A673 (cell line): ENCODE data around the gene KRT31. TPM values are rescaled to one million over a fixed set of nuclear protein-coding genes. Genes with fewer than 3 reads are reported as not detected.

Source experiments
- BruUV-seq: library from RNA; stranded (reverse); fragments of 400-500 nt; replicated peaks from 2 replicates; lab custom pipeline; 2021; lab: Mats Ljungman, UMichigan
- CTCF ChIA-PET: fragments of 300-600 bp; sonication (Branson Sonifier 250); formaldehyde crosslinking; loops from one replicate; lab custom pipeline; 2022; ENCODE audit warnings: antibody characterized with exemption; lab: Charles Lee
- POLR2A ChIA-PET: fragments of 300-600 bp; sonication (Branson Sonifier 250); formaldehyde crosslinking; loops from one replicate; lab custom pipeline; 2022; ENCODE audit warnings: antibody characterized with exemption; ENCODE audit not compliant: low non-redundant PET; lab: Charles Lee
- DNase-seq: peaks from one replicate; pipeline ENCODE4 v3.0.0-alpha.2; 2015; ENCODE audit warnings: low spot score
- H3K27ac ChIP-seq: fragments of 200-600 bp; sonication (generic); 2 replicates; pipeline ENCODE4 v1.5.1; 2016; ENCODE audit warnings: mixed run types, low read depth, mild to moderate bottlenecking, mixed read lengths, antibody characterized with exemption, low read length; ENCODE audit not compliant: poor library complexity, severe bottlenecking
- H3K27me3 ChIP-seq: fragments of 200-600 bp; sonication (generic); replicated peaks from 2 replicates; pipeline ENCODE4 v1.6.1; 2017; ENCODE audit warnings: mixed run types, low read depth, mild to moderate bottlenecking, mixed read lengths, antibody characterized with exemption, low read length; ENCODE audit not compliant: insufficient read depth, poor library complexity
- H3K36me3 ChIP-seq: fragments of 200-600 bp; sonication (generic); 2 replicates; pipeline ENCODE4 v1.6.1; 2016; ENCODE audit warnings: mixed run types, mild to moderate bottlenecking, mixed read lengths, antibody characterized with exemption, low read length; ENCODE audit not compliant: insufficient read depth, poor library complexity, severe bottlenecking
- H3K4me1 ChIP-seq: fragments of 200-600 bp; sonication (generic); 2 replicates; pipeline ENCODE4 v1.6.1; 2017; ENCODE audit warnings: mixed run types, mild to moderate bottlenecking, mixed read lengths, antibody characterized with exemption, low read length; ENCODE audit not compliant: insufficient read depth, poor library complexity, severe bottlenecking
- H3K4me3 ChIP-seq: fragments of 200-600 bp; sonication (generic); 2 replicates; pipeline ENCODE4 v1.5.1; 2016; ENCODE audit warnings: low read depth, mixed run types, mild to moderate bottlenecking, mixed read lengths, low read length; ENCODE audit not compliant: poor library complexity, severe bottlenecking
- H3K9me3 ChIP-seq: fragments of 200-600 bp; sonication (generic); 2 replicates; pipeline ENCODE4 v1.6.1; 2016; ENCODE audit warnings: mixed run types, low read depth, mild to moderate bottlenecking, mixed read lengths, antibody characterized with exemption, low read length; ENCODE audit not compliant: poor library complexity, severe bottlenecking
- EZH2 ChIP-seq: fragments of 200-600 bp; sonication (generic); IDR thresholded peaks from 2 replicates; pipeline ENCODE4 v1.6.1; 2017; ENCODE audit warnings: borderline replicate concordance, low read depth, mild to moderate bottlenecking, mixed read lengths, antibody characterized with exemption, low read length; ENCODE audit not compliant: poor library complexity, severe bottlenecking
- intact Hi-C: fragments of 100-400 bp; cut with micrococcal nuclease; formaldehyde crosslinking; loops from one replicate; pipeline ENCODE4 v1.10.0; 2022; ENCODE audit not compliant: unreplicated experiment
- total RNA-seq: library from RNA; stranded (reverse); gene quantifications from 2 replicates; pipeline ENCODE4 v1.2.3, GENCODE V29; 2021
- TF ChIP-seq, protein P1 (sequence below): fragments of 300-800, 200-600 bp; sonication (generic); conservative IDR thresholded peaks from 2 replicates; pipeline ENCODE4 v1.5.1; 2017; ENCODE audit warnings: low read depth, mild to moderate bottlenecking, antibody characterized with exemption, low read length, moderate library complexity, mixed read lengths

The KRT31 gene
- total RNA-seq, 1 experiment from 2014 or later, result not detected

DNA sequence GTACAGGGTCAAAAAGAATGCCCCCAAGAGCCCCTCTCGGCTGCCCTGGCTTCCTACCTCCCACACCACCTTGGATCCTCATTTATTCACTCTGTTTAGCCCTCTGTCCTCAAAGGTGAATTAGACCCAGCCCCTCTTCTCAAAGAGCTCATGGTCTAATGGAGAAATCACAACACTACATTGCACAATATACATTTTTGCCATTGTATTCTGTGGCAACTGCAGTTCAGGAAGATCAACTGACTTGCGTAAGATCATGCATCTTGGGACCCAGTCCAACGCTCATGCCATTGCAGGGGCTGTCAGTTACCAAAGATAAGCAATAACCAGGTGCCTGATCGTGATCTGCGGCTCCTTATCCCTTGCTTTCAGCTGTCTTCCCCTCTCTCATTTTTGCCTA is 42.0 kb upstream of the KRT31 start:
- Histone ChIP-seq H3K4me1 (no peaks in the 10 kb centered on the region), H3K36me3 (no peaks in the 10 kb centered on the region), H3K9me3 (no peaks in the 10 kb centered on the region), H3K27ac (no peak overlapping the region), H3K4me3 (no peak overlapping the region), H3K27me3 (no peaks in the 10 kb centered on the region)
- DNase-seq, result no peak
- TF ChIP-seq, protein P1, sequence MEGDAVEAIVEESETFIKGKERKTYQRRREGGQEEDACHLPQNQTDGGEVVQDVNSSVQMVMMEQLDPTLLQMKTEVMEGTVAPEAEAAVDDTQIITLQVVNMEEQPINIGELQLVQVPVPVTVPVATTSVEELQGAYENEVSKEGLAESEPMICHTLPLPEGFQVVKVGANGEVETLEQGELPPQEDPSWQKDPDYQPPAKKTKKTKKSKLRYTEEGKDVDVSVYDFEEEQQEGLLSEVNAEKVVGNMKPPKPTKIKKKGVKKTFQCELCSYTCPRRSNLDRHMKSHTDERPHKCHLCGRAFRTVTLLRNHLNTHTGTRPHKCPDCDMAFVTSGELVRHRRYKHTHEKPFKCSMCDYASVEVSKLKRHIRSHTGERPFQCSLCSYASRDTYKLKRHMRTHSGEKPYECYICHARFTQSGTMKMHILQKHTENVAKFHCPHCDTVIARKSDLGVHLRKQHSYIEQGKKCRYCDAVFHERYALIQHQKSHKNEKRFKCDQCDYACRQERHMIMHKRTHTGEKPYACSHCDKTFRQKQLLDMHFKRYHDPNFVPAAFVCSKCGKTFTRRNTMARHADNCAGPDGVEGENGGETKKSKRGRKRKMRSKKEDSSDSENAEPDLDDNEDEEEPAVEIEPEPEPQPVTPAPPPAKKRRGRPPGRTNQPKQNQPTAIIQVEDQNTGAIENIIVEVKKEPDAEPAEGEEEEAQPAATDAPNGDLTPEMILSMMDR, result no peak
- TF ChIP-seq EZH2, result no peak
- ChIA-PET POLR2A (no interaction called here), CTCF (no interaction called here)
- BruUV-seq, result no TSS peak
- intact Hi-C loops, result loop anchor here (1.0 kb wide), 1 partner anchor 16 kb away; no protein-coding TSS in a partner anchor

DNA sequence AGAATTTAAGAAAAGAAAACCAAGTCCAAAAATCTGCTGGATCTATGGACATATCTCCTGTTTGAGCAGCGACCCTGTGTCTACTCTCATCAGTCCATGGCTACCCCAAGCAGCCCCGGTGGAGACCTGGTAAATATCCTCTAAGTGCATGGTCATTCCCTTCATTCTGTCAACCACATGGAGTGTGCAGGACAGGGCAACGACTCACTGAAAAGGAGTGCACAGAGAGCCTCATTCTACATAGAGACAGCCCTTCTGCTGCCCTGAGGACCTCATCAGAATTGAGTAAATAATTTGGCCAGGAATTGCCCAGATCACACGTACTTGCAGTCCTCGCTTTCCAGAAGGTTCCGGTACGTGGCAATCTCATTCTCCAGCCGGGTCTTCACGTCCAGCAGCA is 40.4 kb upstream of the KRT31 start:
- DNase-seq, result no peak
- Histone ChIP-seq H3K9me3 (no peaks in the 10 kb centered on the region), H3K4me3 (no peak overlapping the region), H3K27ac (no peak overlapping the region), H3K4me1 (no peaks in the 10 kb centered on the region), H3K36me3 (no peaks in the 10 kb centered on the region), H3K27me3 (no peaks in the 10 kb centered on the region)
- TF ChIP-seq, protein P1, result no peak
- no peak for TF ChIP-seq EZH2
- intact Hi-C loops, result no loop called here
- POLR2A ChIA-PET, result no interaction called here
- CTCF ChIA-PET, result no interaction called here
- BruUV-seq, result no TSS peak

- BruUV-seq, result no TSS peak
- H3K36me3 ChIP-seq, result no peaks in the 10 kb centered on the region
- no peak overlapping the region for H3K27ac ChIP-seq
- ChIA-PET CTCF (no interaction called here), POLR2A (no interaction called here)
- H3K9me3 ChIP-seq, result no peaks in the 10 kb centered on the region
- no peak for DNase-seq
- TF ChIP-seq, protein P1, result no peak
- no peak for TF ChIP-seq EZH2
- H3K27me3 ChIP-seq, result no peaks in the 10 kb centered on the region
- intact Hi-C loops, result no loop called here
- no peaks in the 10 kb centered on the region for H3K4me1 ChIP-seq
- H3K4me3 ChIP-seq, result no peak overlapping the region
Measured at GRCh38 chr17:41437254-41437653, 39.8 kb upstream of the KRT31 start.
